Body of pancreas (tissue), 4 donors: ENCODE results near the gene MOXD1.

Experiments
- CTCF ChIP-seq, 7 experiments: fragments of 450-650 bp in 4 of 7; fragments of 200-600 bp in 3 of 7; sonication (generic) in 3 of 7; IDR thresholded peaks; one replicate each; pipeline ENCODE4 v1.5.1; 2016 to 2019; ENCODE audit warnings: antibody characterized with exemption in 7 of 7
- POLR2A ChIP-seq, 3 donors: fragments of 450-650 bp; IDR thresholded peaks; one replicate each; pipeline ENCODE4 v1.6.1; 2016; ENCODE audit warnings: antibody characterized with exemption in 3 of 3, mild to moderate bottlenecking in 2 of 3

- TF ChIP-seq POLR2A (IDR thresholded peaks at IDR 0.05) = no peak
- no peak for TF ChIP-seq CTCF (IDR thresholded peaks at IDR 0.05)
These were observed 114.8 kb downstream of the MOXD1 start for GRCh38 chr6:132286298-132287019.
